GM12892 (cell line): ENCODE results near the gene OSBPL5.
"Not testable (repeated sequence)": the region's sequence is repeated elsewhere in the genome, so short reads cannot be mapped to it uniquely, and the experiment has no call there.

ENCODE experiments used
- DNase-seq: peaks from one replicate; pipeline ENCODE4 v3.0.0; 2011; ENCODE audit not compliant: insufficient read length
- FAIRE-seq: peaks from 2 replicates; lab custom pipeline; 2011; peaks lifted over from hg19 to GRCh38; lab: Jason Lieb, UNC
- POLR2A ChIP-seq: IDR thresholded peaks from 2 replicates; pipeline ENCODE4 v1.6.1; 2011; ENCODE audit warnings: low read depth, low read length, control low read depth
- POLR2AphosphoS5 ChIP-seq: IDR thresholded peaks from 2 replicates; pipeline ENCODE4 v1.6.1; 2011; ENCODE audit warnings: low read depth, low read length, control low read depth
- TAF1 ChIP-seq: IDR thresholded peaks from 2 replicates; pipeline ENCODE4 v1.6.1; 2011; ENCODE audit warnings: low read depth, mild to moderate bottlenecking, control low read depth, low read length, borderline replicate concordance

The OSBPL5 gene

GRCh38 chr11:3086671-3087150 is 78.4 kb downstream of the OSBPL5 start:
- TF ChIP-seq POLR2A = no peak
- no peak for TF ChIP-seq TAF1
- no peak for TF ChIP-seq POLR2AphosphoS5
- DNase-seq (no peak), FAIRE-seq (no peak)

DNA sequence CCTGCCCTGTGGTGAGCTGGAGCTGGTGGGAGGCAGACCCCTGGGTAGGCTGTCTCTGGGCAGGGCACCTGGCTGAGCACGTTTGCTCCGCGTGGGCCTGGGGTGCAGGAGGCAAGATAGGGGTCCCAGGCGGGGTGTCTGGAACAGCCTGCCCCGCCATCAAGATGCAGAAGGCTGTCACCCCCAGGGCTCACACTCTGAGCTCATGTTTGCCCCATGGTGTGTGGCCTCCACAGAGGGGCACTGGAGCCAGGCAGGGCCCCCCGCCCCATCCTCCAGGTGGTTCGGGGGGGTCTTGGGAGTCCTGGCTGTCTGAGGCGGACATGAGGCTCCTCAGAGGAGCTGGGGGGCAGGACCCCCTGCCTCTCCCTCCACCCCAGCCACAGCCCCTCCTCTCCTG is 79.0 kb downstream of the OSBPL5 start:
- no peak for DNase-seq
- TF ChIP-seq POLR2A (no peak), POLR2AphosphoS5 (no peak), TAF1 (no peak)
- no peak for FAIRE-seq

- TF ChIP-seq POLR2AphosphoS5 (no peak), POLR2A (no peak), TAF1 (no peak)
- DNase-seq = no peak
- no peak for FAIRE-seq
Measured at GRCh38 chr11:3085052-3085451, 80.1 kb downstream of the OSBPL5 start.

DNA sequence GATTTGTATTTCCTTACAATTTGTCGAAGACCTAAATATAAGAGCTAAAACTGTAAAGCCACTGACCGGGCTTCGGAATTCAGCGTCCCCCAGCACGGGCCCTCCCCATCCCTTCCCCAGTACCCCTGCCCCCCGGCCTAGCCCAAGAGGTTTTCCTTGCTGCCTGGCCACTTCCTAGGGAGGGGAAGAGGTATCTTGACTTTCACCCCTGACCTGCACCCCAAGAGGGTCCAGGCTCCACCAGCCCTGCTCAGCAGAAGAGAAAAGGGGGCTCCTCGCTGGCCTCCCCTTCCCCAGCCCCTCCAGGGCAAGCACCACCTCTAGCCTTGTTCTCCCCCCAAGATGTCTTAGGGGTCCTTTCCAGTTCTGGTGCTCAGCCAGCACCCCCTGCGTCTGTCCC is 81.8 kb downstream of the OSBPL5 start:
- DNase-seq (no peak), FAIRE-seq (no peak)
- TF ChIP-seq POLR2AphosphoS5 = no peak
- TF ChIP-seq TAF1 = no peak
- TF ChIP-seq POLR2A = no peak

DNA sequence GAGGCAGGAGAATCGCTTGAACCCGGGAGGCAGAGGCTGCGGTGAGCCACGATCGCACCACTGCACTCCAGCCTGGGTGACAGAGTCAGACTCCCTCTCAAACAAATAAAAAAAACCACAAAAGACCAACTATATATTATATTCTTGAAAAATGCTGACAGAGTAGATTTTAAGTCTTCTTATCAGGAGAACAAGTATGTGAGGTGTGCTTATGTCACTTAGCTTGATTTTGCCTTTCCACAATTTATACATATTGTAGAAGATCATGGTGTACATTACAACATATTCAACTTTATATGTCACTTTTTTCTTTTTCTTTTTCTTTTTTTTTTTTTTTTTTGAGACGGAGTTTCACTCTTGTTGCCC is 83.7 kb downstream of the OSBPL5 start:
- FAIRE-seq = no peak
- TF ChIP-seq POLR2A (no peak), TAF1 (no peak), POLR2AphosphoS5 (no peak)
- DNase-seq = no peak

GRCh38 chr11:3080733-3081385 is 84.3 kb downstream of the OSBPL5 start:
- FAIRE-seq (no peak), DNase-seq (no peak)
- TF ChIP-seq TAF1 (no peak), POLR2AphosphoS5 (no peak), POLR2A (no peak)

DNA sequence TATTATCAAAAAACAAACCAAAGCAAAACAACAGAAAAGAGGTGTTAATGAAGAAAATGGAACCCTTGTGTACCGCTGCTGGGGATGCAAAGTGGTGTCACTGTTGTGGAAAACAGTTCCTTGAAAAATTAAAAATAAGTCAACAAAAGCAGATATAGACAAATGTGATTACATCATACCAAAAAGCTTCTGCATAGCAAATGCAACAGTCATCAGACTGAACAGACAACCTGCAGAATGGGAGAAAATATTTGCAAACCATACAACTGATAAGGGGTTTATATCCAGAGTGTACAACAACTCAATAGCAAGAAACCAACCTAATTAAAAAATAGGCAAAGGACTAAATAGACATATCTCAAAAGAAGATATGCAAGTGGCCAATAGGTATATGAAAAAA is 85.0 kb downstream of the OSBPL5 start:
- no peak for DNase-seq
- FAIRE-seq = no peak
- TF ChIP-seq POLR2AphosphoS5 = no peak
- no peak for TF ChIP-seq TAF1
- no peak for TF ChIP-seq POLR2A

DNA sequence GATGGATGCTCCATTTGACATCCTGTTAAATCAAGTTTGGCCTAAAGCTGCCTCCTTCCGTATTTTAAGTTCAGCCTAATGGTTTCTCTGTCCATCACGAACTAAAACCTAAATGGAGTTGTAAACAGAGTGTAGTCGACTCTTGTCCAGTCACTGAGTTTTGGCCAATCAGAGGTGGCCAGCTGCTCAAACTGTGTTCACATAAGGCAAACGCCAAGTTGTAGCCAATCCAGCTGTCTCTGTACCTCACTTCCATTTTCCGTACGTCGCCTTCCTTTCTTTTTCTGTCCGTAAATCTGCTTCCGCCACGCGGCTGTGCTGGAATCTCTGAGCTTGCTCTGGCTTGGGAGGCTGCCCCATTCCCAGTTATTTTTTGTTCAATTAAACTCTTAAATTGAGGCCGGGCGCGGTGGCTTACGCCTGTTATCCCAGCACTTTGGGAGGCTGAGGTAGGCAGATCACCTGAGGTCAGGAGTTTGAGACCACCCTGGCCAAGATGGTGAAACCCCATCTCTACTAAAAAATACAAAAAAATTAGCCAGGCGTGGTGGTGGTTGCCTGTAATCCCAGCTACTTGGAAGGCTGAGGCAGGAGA is 87.2 kb downstream of the OSBPL5 start:
- TF ChIP-seq POLR2A (no peak), POLR2AphosphoS5 (no peak), TAF1 (no peak)
- DNase-seq (no peak), FAIRE-seq (no peak)

DNA sequence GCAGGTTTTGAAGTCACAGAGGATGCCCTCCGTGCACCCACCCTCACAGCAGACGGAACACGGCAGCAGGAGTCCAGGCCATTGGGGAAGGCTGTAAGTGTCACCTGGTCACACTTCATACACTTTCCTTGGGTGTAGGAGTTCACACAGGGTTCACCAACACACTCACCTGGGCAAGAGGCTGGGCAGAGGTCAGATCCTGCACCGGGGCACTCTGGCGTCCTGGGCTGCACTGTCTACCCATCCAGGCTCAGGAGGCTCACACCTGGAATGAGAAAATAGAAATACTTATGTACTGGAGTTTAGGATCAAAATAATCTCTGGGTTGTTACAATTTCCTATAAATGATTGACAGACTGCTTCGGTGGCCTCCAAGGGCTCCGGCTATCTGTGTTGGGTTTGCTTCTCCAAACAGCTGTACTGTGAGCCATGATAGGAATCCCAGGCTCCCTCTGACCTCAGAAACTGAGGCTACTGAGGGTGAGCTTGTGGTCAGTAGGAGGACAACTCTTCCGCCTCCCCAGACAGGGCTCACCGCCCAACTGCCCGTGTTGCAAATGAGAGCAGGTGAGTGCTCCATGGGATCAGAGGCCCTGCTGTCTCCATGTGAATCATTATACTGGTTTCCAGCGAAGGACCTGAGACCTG is 87.8 kb downstream of the OSBPL5 start:
- no peak for DNase-seq
- TF ChIP-seq POLR2AphosphoS5 = no peak
- TF ChIP-seq POLR2A = no peak
- no peak for TF ChIP-seq TAF1
- FAIRE-seq = no peak

- FAIRE-seq (no peak), DNase-seq (no peak)
- TF ChIP-seq POLR2AphosphoS5 (no peak), TAF1 (no peak), POLR2A (no peak)
Measured at GRCh38 chr11:3074912-3075589, 90.1 kb downstream of the OSBPL5 start.

GRCh38 chr11:3073029-3073435 is 92.1 kb downstream of the OSBPL5 start:
- DNase-seq = no peak
- no peak for FAIRE-seq
- no peak for TF ChIP-seq POLR2AphosphoS5
- no peak for TF ChIP-seq POLR2A
- TF ChIP-seq TAF1 = no peak

- TF ChIP-seq POLR2A (no peak), TAF1 (no peak), POLR2AphosphoS5 (no peak)
- DNase-seq = no peak
- FAIRE-seq = no peak
Measured at GRCh38 chr11:3069425-3069824, 95.7 kb downstream of the OSBPL5 start.

DNA sequence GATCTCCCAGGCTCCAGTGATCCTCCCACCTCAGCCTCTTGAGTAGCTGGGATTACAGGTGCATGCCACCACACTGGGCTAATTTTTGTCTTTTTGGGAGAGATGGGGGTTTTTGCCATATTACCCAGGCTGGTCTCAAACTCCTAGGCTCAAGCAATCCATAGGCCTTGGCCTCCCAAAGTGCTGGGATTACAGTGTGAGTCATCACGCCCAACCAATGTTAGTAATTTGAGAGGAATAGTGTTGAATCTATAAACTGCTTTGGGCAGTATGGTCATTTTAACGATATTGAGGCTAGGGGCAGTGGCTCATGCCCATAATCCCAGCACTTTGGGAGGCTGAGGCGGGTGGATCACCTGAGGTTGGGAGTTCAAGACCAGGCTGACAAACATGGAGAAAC is 98.8 kb downstream of the OSBPL5 start:
- DNase-seq, FAIRE-seq: not testable (repeated sequence)

- FAIRE-seq, DNase-seq: not testable (repeated sequence)
Measured at GRCh38 chr11:3064709-3065108, 100.4 kb downstream of the OSBPL5 start.

GRCh38 chr11:3063876-3064275 is 101.2 kb downstream of the OSBPL5 start:
- FAIRE-seq, DNase-seq: not testable (repeated sequence)

- not testable (repeated sequence) for DNase-seq, FAIRE-seq
Measured at GRCh38 chr11:3063432-3063831, 101.7 kb downstream of the OSBPL5 start.
